IMR-90 (cell line): ENCODE results near the gene ZNF385B. TPM values are rescaled to one million over a fixed set of nuclear protein-coding genes. Genes with fewer than 3 reads are reported as not detected.

ENCODE experiments used
- ATAC-seq: fragments of 200-7000 bp; cut with Tn5 transposase; 2 replicates; pipeline ENCODE4 v1.9.1; 2020; ENCODE audit warnings: low read depth, mild to moderate bottlenecking, moderate library complexity
- BruUV-seq: library from RNA; stranded (reverse); fragments of 400-500 nt; replicated peaks from 2 replicates; lab custom pipeline; 2021; lab: Mats Ljungman, UMichigan
- CTCF ChIA-PET: fragments of 300-600 bp; formaldehyde crosslinking; extraction: SDS; loops from one replicate; lab custom pipeline; 2021; ENCODE audit warnings: antibody characterized with exemption; lab: Yijun Ruan, JAX
- POLR2A ChIA-PET: fragments of 300-600 bp; sonication (Branson Sonifier 250); formaldehyde crosslinking; loops from one replicate; lab custom pipeline; 2022; ENCODE audit warnings: antibody characterized with exemption; ENCODE audit not compliant: unreplicated experiment; lab: Charles Lee
- DNase-seq: peaks from one replicate; pipeline ENCODE4 v3.0.0; 2013
- H2AFZ ChIP-seq: replicated peaks from 2 replicates; pipeline ENCODE3; 2013; ENCODE audit warnings: low read length, mild to moderate bottlenecking; ENCODE audit not compliant: poor library complexity
- H2AK5ac ChIP-seq: 2 replicates; pipeline ENCODE4 v1.6.1; 2013; ENCODE audit warnings: low read depth, low read length, inconsistent platforms
- H2AK9ac ChIP-seq: replicated peaks from 2 replicates; pipeline ENCODE3; 2013; ENCODE audit warnings: mild to moderate bottlenecking, low read depth, low read length, moderate library complexity; ENCODE audit not compliant: poor library complexity
- H2BK120ac ChIP-seq: 2 replicates; pipeline ENCODE4 v1.6.1; 2013; ENCODE audit warnings: low read depth, low read length, inconsistent platforms
- H2BK15ac ChIP-seq: 3 replicates; pipeline ENCODE4 v1.6.1; 2013; ENCODE audit warnings: low read depth, low read length, inconsistent platforms
- H2BK20ac ChIP-seq: 2 replicates; pipeline ENCODE4 v1.6.1; 2013; ENCODE audit warnings: low read depth, mild to moderate bottlenecking, inconsistent platforms, low read length, moderate library complexity
- H2BK5ac ChIP-seq: 2 replicates; pipeline ENCODE4 v1.6.1; 2013; ENCODE audit warnings: mild to moderate bottlenecking, low read depth, low read length, inconsistent platforms; ENCODE audit not compliant: poor library complexity, severe bottlenecking
- H3K14ac ChIP-seq: replicated peaks from 2 replicates; pipeline ENCODE4 v1.6.1; 2013; ENCODE audit warnings: low read depth, low read length, inconsistent platforms
- H3K18ac ChIP-seq: 2 replicates; pipeline ENCODE4 v1.6.1; 2013; ENCODE audit warnings: low read depth, low read length, control low read depth
- H3K23ac ChIP-seq: 2 replicates; pipeline ENCODE4 v1.6.1; 2013; ENCODE audit warnings: low read depth, low read length, inconsistent platforms
- H3K27ac ChIP-seq: 2 replicates; pipeline ENCODE4 v1.5.1; 2013; ENCODE audit warnings: mild to moderate bottlenecking, control low read depth, low read length; ENCODE audit not compliant: insufficient read depth
- H3K27me3 ChIP-seq: 2 replicates; pipeline ENCODE4 v1.6.1; 2013; ENCODE audit warnings: low read length; ENCODE audit not compliant: control insufficient read depth, insufficient read depth
- H3K36me3 ChIP-seq: 2 replicates; pipeline ENCODE4 v1.6.1; 2013; ENCODE audit warnings: low read length, mixed read lengths; ENCODE audit not compliant: control insufficient read depth, insufficient read depth
- H3K4ac ChIP-seq: 2 replicates; pipeline ENCODE4 v1.6.1; 2013; ENCODE audit warnings: low read depth, low read length, inconsistent platforms
- H3K4me1 ChIP-seq: 2 replicates; pipeline ENCODE4 v1.6.1; 2013; ENCODE audit warnings: low read length, mixed read lengths; ENCODE audit not compliant: control insufficient read depth, insufficient read depth
- H3K4me2 ChIP-seq: 2 replicates; pipeline ENCODE4 v1.6.1; 2013; ENCODE audit warnings: low read depth, mild to moderate bottlenecking, control low read depth, low read length, moderate library complexity
- H3K4me3 ChIP-seq: 2 replicates; pipeline ENCODE4 v1.5.1; 2013; ENCODE audit warnings: low read depth, mild to moderate bottlenecking, control low read depth, low read length, moderate library complexity; ENCODE audit not compliant: insufficient read depth
- H3K56ac ChIP-seq: 2 replicates; pipeline ENCODE4 v1.6.1; 2013; ENCODE audit warnings: low read length, inconsistent platforms; ENCODE audit not compliant: insufficient read depth; ENCODE audit errors: extremely low read depth
- H3K79me1 ChIP-seq, 2 experiments: 2 replicates each; pipeline ENCODE4 v1.6.1; 2013; ENCODE audit warnings: low read length in 2 of 2, inconsistent platforms in 1 of 2, low read depth in 1 of 2
- H3K9ac ChIP-seq: 2 replicates; pipeline ENCODE4 v1.6.1; 2013; ENCODE audit warnings: low read depth, low read length, control low read depth
- H3K9me1 ChIP-seq: 2 replicates; pipeline ENCODE4 v1.6.1; 2013; ENCODE audit warnings: low read length, inconsistent platforms; ENCODE audit not compliant: insufficient read depth
- H3K9me3 ChIP-seq: 2 replicates; pipeline ENCODE4 v1.6.1; 2013; ENCODE audit warnings: low read length; ENCODE audit not compliant: control insufficient read depth, insufficient read depth
- H4K20me1 ChIP-seq: 2 replicates; pipeline ENCODE4 v1.6.1; 2013; ENCODE audit warnings: low read length, inconsistent platforms; ENCODE audit not compliant: insufficient read depth
- H4K5ac ChIP-seq: 2 replicates; pipeline ENCODE4 v1.6.1; 2013; ENCODE audit warnings: mild to moderate bottlenecking, low read depth, low read length, control low read depth
- H4K8ac ChIP-seq, 2 experiments: 2 replicates each; pipeline ENCODE4 v1.6.1; 2013; ENCODE audit warnings: low read depth in 2 of 2, low read length in 2 of 2, control low read depth in 1 of 2, inconsistent platforms in 1 of 2
- H4K91ac ChIP-seq: 2 replicates; pipeline ENCODE4 v1.6.1; 2013; ENCODE audit warnings: low read depth, low read length, inconsistent platforms; ENCODE audit not compliant: insufficient read depth
- BHLHE40 ChIP-seq: fragments of 150-350 bp; IDR thresholded peaks from 2 replicates; pipeline ENCODE4 v1.6.1; 2016; ENCODE audit warnings: mild to moderate bottlenecking, low read depth, low read length
- CEBPB ChIP-seq: IDR thresholded peaks from 2 replicates; pipeline ENCODE4 v1.6.1; 2012; ENCODE audit warnings: low read depth, low read length, improper control_type of control experiment
- CHD1 ChIP-seq: IDR thresholded peaks from 2 replicates; pipeline ENCODE4 v1.6.1; 2012; ENCODE audit warnings: low read depth, low read length, improper control_type of control experiment
- FOS ChIP-seq: fragments of 150-350 bp; IDR thresholded peaks from 2 replicates; pipeline ENCODE4 v1.6.1; 2016; ENCODE audit warnings: low read depth, low read length
- MAFK ChIP-seq: IDR thresholded peaks from 2 replicates; pipeline ENCODE4 v1.6.1; 2012; ENCODE audit warnings: low read depth, low read length, improper control_type of control experiment
- MAZ ChIP-seq: IDR thresholded peaks from 2 replicates; pipeline ENCODE4 v1.6.1; 2012; ENCODE audit warnings: low read depth, mild to moderate bottlenecking, low read length, improper control_type of control experiment, moderate library complexity, borderline replicate concordance
- MXI1 ChIP-seq: IDR thresholded peaks from 2 replicates; pipeline ENCODE4 v1.6.1; 2012; ENCODE audit warnings: low read depth, mild to moderate bottlenecking, low read length, moderate library complexity, borderline replicate concordance
- NFE2L2 ChIP-seq: fragments of 150-350 bp; IDR thresholded peaks from 2 replicates; pipeline ENCODE4 v1.6.1; 2016; ENCODE audit warnings: low read depth, mild to moderate bottlenecking, low read length
- POLR2A ChIP-seq: IDR thresholded peaks from 2 replicates; pipeline ENCODE4 v1.6.1; 2012; ENCODE audit warnings: mild to moderate bottlenecking, low read depth, low read length
- RAD21 ChIP-seq: IDR thresholded peaks from 2 replicates; pipeline ENCODE4 v1.6.1; 2012; ENCODE audit warnings: low read length, improper control_type of control experiment
- RCOR1 ChIP-seq: IDR thresholded peaks from 2 replicates; pipeline ENCODE4 v1.6.1; 2012; ENCODE audit warnings: mild to moderate bottlenecking, low read length, improper control_type of control experiment; ENCODE audit not compliant: insufficient replicate concordance
- RFX5 ChIP-seq: IDR thresholded peaks from 2 replicates; pipeline ENCODE4 v1.8.0; 2012; ENCODE audit warnings: low read depth, mild to moderate bottlenecking, low read length, moderate library complexity
- SMC3 ChIP-seq: fragments of 150-350 bp; IDR thresholded peaks from 2 replicates; pipeline ENCODE4 v1.6.1; 2016; ENCODE audit warnings: low read depth, mild to moderate bottlenecking, antibody characterized with exemption, low read length, moderate library complexity
- dilution Hi-C: fragments of 300-500 bp; cut with HindIII; formaldehyde crosslinking; loops from one replicate; pipeline ENCODE4 v1.14.3; 2018; ENCODE audit warnings: low sequenced_read_pairs; ENCODE audit not compliant: unreplicated experiment
- in situ Hi-C: fragments of 300-500 bp; cut with MboI; formaldehyde crosslinking; loops from 3 replicates; pipeline ENCODE4 v1.14.3; 2019; ENCODE audit warnings: low sequenced_read_pairs, inconsistent platforms, mixed read lengths
- intact Hi-C: fragments of 100-400 bp; cut with micrococcal nuclease; formaldehyde crosslinking; loops from 2 replicates; pipeline ENCODE4 v1.10.0; 2022
- polyA plus RNA-seq, 3 experiments: library from polyadenylated mRNA; depleted of rRNA; stranded (reverse); fragments of >200 nt; gene quantifications; 2 replicates each; pipeline ENCODE4 v1.2.3, GENCODE V29; 2012; ENCODE audit warnings: low replicate concordance in 1 of 3
- total RNA-seq: library from RNA; depleted of rRNA; stranded (reverse); fragments of >200 nt; gene quantifications from 2 replicates; pipeline ENCODE4 v1.2.3, GENCODE V29; 2012
- TF ChIP-seq, protein P1 (sequence below): fragments of 150-350 bp; IDR thresholded peaks from 2 replicates; pipeline ENCODE4 v1.6.1; 2016; ENCODE audit warnings: low read depth, mild to moderate bottlenecking, low read length, moderate library complexity, borderline replicate concordance
- TF ChIP-seq, protein P2 (sequence below): fragments of 150-350 bp; IDR thresholded peaks from 2 replicates; pipeline ENCODE4 v1.6.1; 2017; ENCODE audit warnings: mild to moderate bottlenecking, antibody characterized with exemption, low read length, low read depth
- TF ChIP-seq, protein P3 (sequence below): conservative IDR thresholded peaks from 2 replicates; pipeline ENCODE4 v1.5.1; 2012; ENCODE audit warnings: mild to moderate bottlenecking, low read depth, low read length, improper control_type of control experiment

The ZNF385B gene
- total and polyA plus RNA-seq, 2 of the 4 experiments (the other 2 are of a cell fraction): not detected

DNA sequence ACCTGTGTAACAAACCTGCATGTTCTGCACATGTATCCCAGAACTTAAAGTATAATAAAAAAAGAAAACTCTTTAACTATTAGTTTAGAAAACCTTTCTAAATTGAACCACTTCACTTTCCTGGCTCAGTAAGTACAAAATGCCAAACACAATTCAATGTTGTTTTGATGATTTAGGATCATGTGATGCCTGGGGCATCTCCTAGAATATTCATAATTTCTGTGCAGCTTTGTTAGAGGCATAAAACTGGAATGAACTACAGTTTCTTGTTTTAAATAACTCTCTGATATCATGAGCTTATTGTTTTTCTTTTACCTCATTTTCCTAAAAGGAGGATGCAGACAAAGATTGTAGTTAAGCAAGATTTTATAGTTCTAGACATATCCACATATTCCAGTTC is 457.8 kb downstream of the ZNF385B start:
- DNase-seq: no peak
- Histone ChIP-seq H2BK5ac (no peak overlapping the region), H2AFZ (no peak overlapping the region), H3K14ac (no peak overlapping the region), H3K27ac (no peak overlapping the region), H3K9me1 (no peaks in the 10 kb centered on the region), H3K9ac (no peak overlapping the region), H3K79me1 (no peaks in the 10 kb centered on the region), H3K18ac (no peak overlapping the region), H3K9me3 (no peaks in the 10 kb centered on the region), H2AK9ac (no peak overlapping the region), H4K8ac (no peak overlapping the region), H2BK20ac (no peak overlapping the region), H3K36me3 (no peaks in the 10 kb centered on the region), H4K5ac (no peak overlapping the region), H2AK5ac (no peak overlapping the region), H4K20me1 (no peaks in the 10 kb centered on the region), H3K56ac (no peak overlapping the region), H4K91ac (no peak overlapping the region), H3K4ac (no peak overlapping the region), H3K23ac (no peak overlapping the region), H2BK15ac (no peak overlapping the region), H3K4me3 (no peak overlapping the region), H2BK120ac (no peak overlapping the region), H3K4me2 (no peak overlapping the region), H3K27me3 (no peaks in the 10 kb centered on the region; the same call in 1 of the 2 replicates), H3K4me1 (no peaks in the 10 kb centered on the region)
- CTCF ChIA-PET: interaction anchor here (0.6 to 1.1 kb wide), 2 partner anchors 8 to 298 kb away, joined by 3 read pairs; no protein-coding TSS in a partner anchor
- TF ChIP-seq FOS (no peak), RCOR1 (no peak), MAFK (no peak), BHLHE40 (no peak), NFE2L2 (no peak), CEBPB (no peak), CHD1 (no peak), POLR2A (no peak), RFX5 (no peak), MAZ (no peak), MXI1 (no peak), SMC3 (no peak), RAD21 (no peak)
- TF ChIP-seq, protein P1, sequence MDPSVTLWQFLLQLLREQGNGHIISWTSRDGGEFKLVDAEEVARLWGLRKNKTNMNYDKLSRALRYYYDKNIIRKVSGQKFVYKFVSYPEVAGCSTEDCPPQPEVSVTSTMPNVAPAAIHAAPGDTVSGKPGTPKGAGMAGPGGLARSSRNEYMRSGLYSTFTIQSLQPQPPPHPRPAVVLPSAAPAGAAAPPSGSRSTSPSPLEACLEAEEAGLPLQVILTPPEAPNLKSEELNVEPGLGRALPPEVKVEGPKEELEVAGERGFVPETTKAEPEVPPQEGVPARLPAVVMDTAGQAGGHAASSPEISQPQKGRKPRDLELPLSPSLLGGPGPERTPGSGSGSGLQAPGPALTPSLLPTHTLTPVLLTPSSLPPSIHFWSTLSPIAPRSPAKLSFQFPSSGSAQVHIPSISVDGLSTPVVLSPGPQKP: no peak
- TF ChIP-seq, protein P2, sequence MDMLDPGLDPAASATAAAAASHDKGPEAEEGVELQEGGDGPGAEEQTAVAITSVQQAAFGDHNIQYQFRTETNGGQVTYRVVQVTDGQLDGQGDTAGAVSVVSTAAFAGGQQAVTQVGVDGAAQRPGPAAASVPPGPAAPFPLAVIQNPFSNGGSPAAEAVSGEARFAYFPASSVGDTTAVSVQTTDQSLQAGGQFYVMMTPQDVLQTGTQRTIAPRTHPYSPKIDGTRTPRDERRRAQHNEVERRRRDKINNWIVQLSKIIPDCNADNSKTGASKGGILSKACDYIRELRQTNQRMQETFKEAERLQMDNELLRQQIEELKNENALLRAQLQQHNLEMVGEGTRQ: no peak
- TF ChIP-seq, protein P3, sequence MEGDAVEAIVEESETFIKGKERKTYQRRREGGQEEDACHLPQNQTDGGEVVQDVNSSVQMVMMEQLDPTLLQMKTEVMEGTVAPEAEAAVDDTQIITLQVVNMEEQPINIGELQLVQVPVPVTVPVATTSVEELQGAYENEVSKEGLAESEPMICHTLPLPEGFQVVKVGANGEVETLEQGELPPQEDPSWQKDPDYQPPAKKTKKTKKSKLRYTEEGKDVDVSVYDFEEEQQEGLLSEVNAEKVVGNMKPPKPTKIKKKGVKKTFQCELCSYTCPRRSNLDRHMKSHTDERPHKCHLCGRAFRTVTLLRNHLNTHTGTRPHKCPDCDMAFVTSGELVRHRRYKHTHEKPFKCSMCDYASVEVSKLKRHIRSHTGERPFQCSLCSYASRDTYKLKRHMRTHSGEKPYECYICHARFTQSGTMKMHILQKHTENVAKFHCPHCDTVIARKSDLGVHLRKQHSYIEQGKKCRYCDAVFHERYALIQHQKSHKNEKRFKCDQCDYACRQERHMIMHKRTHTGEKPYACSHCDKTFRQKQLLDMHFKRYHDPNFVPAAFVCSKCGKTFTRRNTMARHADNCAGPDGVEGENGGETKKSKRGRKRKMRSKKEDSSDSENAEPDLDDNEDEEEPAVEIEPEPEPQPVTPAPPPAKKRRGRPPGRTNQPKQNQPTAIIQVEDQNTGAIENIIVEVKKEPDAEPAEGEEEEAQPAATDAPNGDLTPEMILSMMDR: no peak
- in situ Hi-C loops (loop anchor here (25.0 kb wide), 1 partner anchor 659 kb away; no protein-coding TSS in a partner anchor), dilution Hi-C loops (no loop called here), intact Hi-C loops (no loop called here)
- no peak for ATAC-seq
- POLR2A ChIA-PET: no interaction called here
- no TSS peak for BruUV-seq
